Heart right ventricle (tissue), 16 donors: ENCODE data around the gene UNC5C. TPM values are rescaled to one million over a fixed set of nuclear protein-coding genes. Genes with fewer than 3 reads are reported as not detected.
A peak's percentile ranks its signal among the peaks of the same experiment; 100 is the strongest.

Experiments used
- ATAC-seq, 8 donors: fragments of 200-7000 bp; cut with Tn5 transposase; one replicate each; pipeline ENCODE4 v1.9.1; 2020; ENCODE audit warnings: mild to moderate bottlenecking in 8 of 8, moderate library complexity in 8 of 8, moderate number of reproducible peaks in 1 of 8
- DNase-seq, 2 donors: peaks; one replicate each; pipeline ENCODE4 v3.0.0-alpha.2; 2020
- H3K27ac ChIP-seq, 10 donors: fragments of 200-600 bp; sonication (generic) in 2 of 10; one replicate each; pipeline versions ENCODE4 v1.5.0 to v1.8.0; 2020 to 2022; ENCODE audit warnings: mild to moderate bottlenecking in 3 of 10
- H3K27me3 ChIP-seq, 7 donors: fragments of 200-600 bp; one replicate each; pipeline ENCODE4 v1.8.0; 2021 to 2022; ENCODE audit warnings: mild to moderate bottlenecking in 2 of 7
- H3K36me3 ChIP-seq, 9 donors: fragments of 200-600 bp; sonication (generic) in 1 of 9; one replicate each; pipeline versions ENCODE4 v1.5.0 to v1.8.0; 2020 to 2022; ENCODE audit warnings: mild to moderate bottlenecking in 2 of 9
- H3K4me1 ChIP-seq, 9 donors: fragments of 200-600 bp; sonication (generic) in 1 of 9; one replicate each; pipeline versions ENCODE4 v1.5.0 to v1.8.0; 2020 to 2022; ENCODE audit warnings: mild to moderate bottlenecking in 4 of 9
- H3K4me3 ChIP-seq, 10 donors: fragments of 200-600 bp; sonication (generic) in 2 of 10; one replicate each; pipeline versions ENCODE4 v1.5.0 to v1.8.0; 2020 to 2022; ENCODE audit warnings: mild to moderate bottlenecking in 7 of 10, moderate library complexity in 2 of 10
- H3K9me3 ChIP-seq, 11 donors: fragments of 200-600 bp in 10 of 11; sonication (generic) in 2 of 11; one replicate each; pipeline versions ENCODE4 v1.5.0 to v1.8.0; 2013 to 2022; ENCODE audit warnings: mild to moderate bottlenecking in 2 of 11, control low read depth in 1 of 11, moderate library complexity in 1 of 11
- WGBS, 2 donors: extraction: QIAGEN DNeasy Blood & Tissue Kit; methylation state at CpG; one replicate each; pipeline ENCODE4 v1.1.7; 2013; ENCODE audit warnings: inconsistent platforms in 1 of 2; 5-methylcytosine and 5-hydroxymethylcytosine counted together
- intact Hi-C, 10 donors: fragments of 100-400 bp; cut with DNase I; formaldehyde crosslinking; loops; one replicate each; pipeline versions ENCODE4 v1.11.1 to v1.14.2; 2022
- polyA plus RNA-seq, 2 donors: library from polyadenylated mRNA; stranded (reverse); fragments of 200-250 nt; gene quantifications; one replicate each; pipeline ENCODE4 v1.2.3, GENCODE V29; 2013
- total RNA-seq, 10 donors: library from RNA; stranded (reverse); fragmentation: NEBNext Ultra II Directional in 3 of 10; extraction: Animal tissue kit (Norgen Biotek cat#: 25700) in 3 of 10; gene quantifications; one replicate each; pipeline versions ENCODE4 v1.2.1 to v1.2.4, GENCODE V29; 2021 to 2023
- TF ChIP-seq, protein P1 (sequence below), 9 donors: fragments of 200-600 bp; sonication (generic) in 2 of 9; IDR thresholded peaks; one replicate each; pipeline versions ENCODE4 v1.5.0 to v1.8.0; 2021 to 2022; ENCODE audit warnings: antibody characterized with exemption in 9 of 9, mild to moderate bottlenecking in 5 of 9, moderate library complexity in 1 of 9
- donor health status: Arrhythmogenic right ventricular cardiomyopathy.
- donor health status: ischemic (EF 13 %, LVEDD 7.1; RV severe dilation, severe dysfunction).
- donor health status: healthy with polysubstance abuse.
- donor health status: DM: no; HTN: yes; CAD: no.
- donor health status: DM: no; HTN: no; CAD: no.
- donor health status: ischemic (EF 25% LVEDD 6.9; RV normal size, moderate dysfunction).
- donor health status: ischemic (EF 25% LVEDD 5.7; RV mildly dilated, moderate dysfunction).
- donor health status: healthy.
- donor health status: DM: yes; HTN: yes; CAD: no.
- donor health status: Ischemic cardiomyopathy.
- donor health status: ischemic (EF 35%, LVEDD 5.7; RV mildly dilated, moderate dysfunction).
- donor health status: nonischemic (EF 11% LVEDD 7.7; RV severe dilation, severe dysfunction).
- donor health status: DM: yes; HTN: yes; CAD: no.
- donor health status: PGD.
- donor health status: ischemic (EF 29% LVEDD 5.4; RV normal size, mild dysfunction).
- donor health status: nonischemic (EF 23%, LVEDD 6.1; RV moderate dilation, normal function).

Gene UNC5C
- total and polyA plus RNA-seq, 12 donors = 0.44 to 3.2 (median 1.5) TPM

DNA sequence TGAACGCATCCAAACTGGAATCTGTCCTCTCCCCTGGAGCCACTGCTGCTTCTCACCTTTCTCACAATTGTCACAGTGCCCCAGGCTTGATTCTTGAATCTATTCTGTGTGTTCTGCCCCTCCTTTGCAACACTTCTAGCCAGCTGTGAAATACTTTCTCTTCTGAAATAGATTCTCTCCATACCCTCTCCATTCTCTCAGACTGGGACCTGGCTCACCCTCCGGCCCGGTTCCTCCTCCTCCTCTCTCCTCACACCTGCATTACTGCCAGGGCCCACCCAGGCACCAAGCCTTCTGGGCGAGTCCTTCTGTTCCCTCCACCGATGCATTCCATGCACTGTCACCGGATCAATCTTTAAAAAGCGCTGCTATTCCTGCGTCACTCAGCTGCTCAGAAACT is 336.1 kb downstream of the UNC5C start:
- peaks cover 0 to 14% (median 0%) of the 10 kb centered on the region in 9 donors for H3K4me1 ChIP-seq
- no peaks in the 10 kb centered on the region for H3K9me3 ChIP-seq
- no peak overlapping the region for H3K4me3 ChIP-seq
- no peak overlapping the region for H3K27ac ChIP-seq
- no peaks in the 10 kb centered on the region for H3K27me3 ChIP-seq
- intact Hi-C loops = no loop called here
- WGBS, 2 donors = 86 to 89% methylated on average over 8 of the region's 8 CpGs
- DNase-seq (no peak), ATAC-seq (no peak)
- no peaks in the 10 kb centered on the region for H3K36me3 ChIP-seq
- TF ChIP-seq, protein P1, sequence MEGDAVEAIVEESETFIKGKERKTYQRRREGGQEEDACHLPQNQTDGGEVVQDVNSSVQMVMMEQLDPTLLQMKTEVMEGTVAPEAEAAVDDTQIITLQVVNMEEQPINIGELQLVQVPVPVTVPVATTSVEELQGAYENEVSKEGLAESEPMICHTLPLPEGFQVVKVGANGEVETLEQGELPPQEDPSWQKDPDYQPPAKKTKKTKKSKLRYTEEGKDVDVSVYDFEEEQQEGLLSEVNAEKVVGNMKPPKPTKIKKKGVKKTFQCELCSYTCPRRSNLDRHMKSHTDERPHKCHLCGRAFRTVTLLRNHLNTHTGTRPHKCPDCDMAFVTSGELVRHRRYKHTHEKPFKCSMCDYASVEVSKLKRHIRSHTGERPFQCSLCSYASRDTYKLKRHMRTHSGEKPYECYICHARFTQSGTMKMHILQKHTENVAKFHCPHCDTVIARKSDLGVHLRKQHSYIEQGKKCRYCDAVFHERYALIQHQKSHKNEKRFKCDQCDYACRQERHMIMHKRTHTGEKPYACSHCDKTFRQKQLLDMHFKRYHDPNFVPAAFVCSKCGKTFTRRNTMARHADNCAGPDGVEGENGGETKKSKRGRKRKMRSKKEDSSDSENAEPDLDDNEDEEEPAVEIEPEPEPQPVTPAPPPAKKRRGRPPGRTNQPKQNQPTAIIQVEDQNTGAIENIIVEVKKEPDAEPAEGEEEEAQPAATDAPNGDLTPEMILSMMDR (IDR thresholded peaks at IDR 0.05) = no peak

DNA sequence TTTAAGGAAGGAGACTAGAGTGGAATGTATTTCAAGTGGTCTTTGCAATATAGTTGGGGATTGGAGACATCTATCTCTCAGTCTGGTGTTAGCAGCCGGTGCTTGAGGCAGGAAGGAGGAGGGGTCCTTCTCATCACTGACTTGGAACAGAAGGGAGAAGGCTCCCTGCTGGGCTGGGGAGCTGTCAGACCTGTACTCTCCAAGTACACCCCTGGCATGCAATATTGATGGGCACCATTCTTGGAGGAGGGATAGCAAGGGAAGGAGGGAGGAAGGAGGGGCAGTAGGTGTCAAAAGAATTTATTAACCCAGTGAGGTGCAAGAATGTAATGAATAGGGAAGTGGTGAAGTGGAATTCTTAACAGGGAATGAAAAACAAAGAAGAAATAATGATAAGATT is 338.8 kb downstream of the UNC5C start:
- intact Hi-C loops = no loop called here
- TF ChIP-seq, protein P1 (IDR thresholded peaks at IDR 0.05) = no peak

DNA sequence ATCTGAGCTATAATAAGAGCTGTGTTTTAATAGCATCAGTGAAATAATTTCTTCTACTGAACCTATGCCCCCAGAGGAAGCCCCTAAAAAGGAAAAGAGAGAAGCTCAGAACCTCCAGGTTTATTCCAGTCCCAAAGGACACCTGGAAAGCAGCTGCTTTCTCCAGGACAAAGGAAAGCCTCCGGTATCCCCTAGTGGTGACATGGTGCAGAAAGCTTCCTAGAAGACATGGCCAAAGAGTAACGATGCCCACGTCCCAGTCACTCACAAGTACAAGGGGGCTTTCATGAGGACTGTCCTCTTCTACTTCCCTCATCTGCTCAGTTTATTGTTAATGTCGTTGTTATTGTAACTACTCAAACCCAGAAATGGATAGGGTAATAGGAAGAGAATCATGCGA is 343.9 kb downstream of the UNC5C start:
- intact Hi-C loops = no loop called here
- ATAC-seq = no peak
- TF ChIP-seq, protein P1 (IDR thresholded peaks at IDR 0.05) = peak in 1 of 9 donors; percentile 11
- H3K4me1 ChIP-seq = no peaks in the 10 kb centered on the region
- no peak for DNase-seq
- H3K27me3 ChIP-seq = no peaks in the 10 kb centered on the region
- peaks cover 0 to 9% (median 0%) of the 10 kb centered on the region in 9 donors for H3K36me3 ChIP-seq
- no peaks in the 10 kb centered on the region for H3K9me3 ChIP-seq
- H3K27ac ChIP-seq = no peak overlapping the region
- WGBS, 2 donors = 37 to 44% methylated on average over 5 of the region's 5 CpGs
- H3K4me3 ChIP-seq = no peak overlapping the region

More for the DNA sequence above, 338.8 kb downstream of the UNC5C start:
- no peaks in the 10 kb centered on the region for H3K36me3 ChIP-seq
- H3K27ac ChIP-seq = no peak overlapping the region
- no peaks in the 10 kb centered on the region for H3K9me3 ChIP-seq
- no peaks in the 10 kb centered on the region for H3K4me1 ChIP-seq
- ATAC-seq (no peak), DNase-seq (no peak)
- no peaks in the 10 kb centered on the region for H3K27me3 ChIP-seq
- H3K4me3 ChIP-seq = no peak overlapping the region
- 77 to 79% methylated on average over 1 of the region's 1 CpG for WGBS, 2 donors

DNA sequence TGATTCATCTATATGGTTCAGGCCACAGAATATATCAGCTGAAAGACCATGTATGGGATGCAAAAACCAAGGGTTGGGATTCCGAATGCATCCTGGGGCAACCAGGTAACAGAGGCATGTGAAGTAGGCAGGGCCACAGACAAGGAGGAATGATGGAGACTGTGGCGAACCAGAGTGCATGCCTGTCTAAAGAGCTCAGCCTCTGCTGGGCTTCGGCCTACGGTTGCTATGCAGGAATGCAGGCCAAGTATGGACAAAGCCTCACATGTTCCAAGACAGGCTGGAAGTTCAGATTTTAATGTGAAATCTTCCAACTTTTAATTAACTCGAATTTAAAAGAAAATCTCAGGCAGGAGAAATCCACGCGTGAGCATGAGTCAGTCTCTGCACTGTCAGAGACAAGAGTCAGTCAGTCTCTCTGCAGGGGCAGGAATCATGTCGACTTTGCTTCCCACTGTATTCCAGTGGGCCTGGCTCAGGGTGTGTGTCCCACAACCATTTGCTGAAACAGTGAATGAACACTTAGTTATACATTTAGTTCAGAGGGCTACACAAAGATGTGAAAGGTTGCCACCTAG is 344.4 kb downstream of the UNC5C start:
- no peak for DNase-seq
- ATAC-seq = peak in 2 of 8 donors; percentile 55 to 61

More for the DNA sequence above, 344.4 kb downstream of the UNC5C start:
- Histone ChIP-seq H3K27ac (no peak overlapping the region), H3K9me3 (no peaks in the 10 kb centered on the region), H3K4me3 (no peak overlapping the region), H3K36me3 (peaks cover 0 to 9% (median 0%) of the 10 kb centered on the region in 9 donors), H3K4me1 (no peaks in the 10 kb centered on the region), H3K27me3 (no peaks in the 10 kb centered on the region)
- WGBS, 2 donors = 70 to 74% methylated on average over 8 of the region's 8 CpGs
- intact Hi-C loops = no loop called here
- TF ChIP-seq, protein P1 (IDR thresholded peaks at IDR 0.05) = no peak
